ENCODE data around the gene FADS1.

FADS1 gene

DNA sequence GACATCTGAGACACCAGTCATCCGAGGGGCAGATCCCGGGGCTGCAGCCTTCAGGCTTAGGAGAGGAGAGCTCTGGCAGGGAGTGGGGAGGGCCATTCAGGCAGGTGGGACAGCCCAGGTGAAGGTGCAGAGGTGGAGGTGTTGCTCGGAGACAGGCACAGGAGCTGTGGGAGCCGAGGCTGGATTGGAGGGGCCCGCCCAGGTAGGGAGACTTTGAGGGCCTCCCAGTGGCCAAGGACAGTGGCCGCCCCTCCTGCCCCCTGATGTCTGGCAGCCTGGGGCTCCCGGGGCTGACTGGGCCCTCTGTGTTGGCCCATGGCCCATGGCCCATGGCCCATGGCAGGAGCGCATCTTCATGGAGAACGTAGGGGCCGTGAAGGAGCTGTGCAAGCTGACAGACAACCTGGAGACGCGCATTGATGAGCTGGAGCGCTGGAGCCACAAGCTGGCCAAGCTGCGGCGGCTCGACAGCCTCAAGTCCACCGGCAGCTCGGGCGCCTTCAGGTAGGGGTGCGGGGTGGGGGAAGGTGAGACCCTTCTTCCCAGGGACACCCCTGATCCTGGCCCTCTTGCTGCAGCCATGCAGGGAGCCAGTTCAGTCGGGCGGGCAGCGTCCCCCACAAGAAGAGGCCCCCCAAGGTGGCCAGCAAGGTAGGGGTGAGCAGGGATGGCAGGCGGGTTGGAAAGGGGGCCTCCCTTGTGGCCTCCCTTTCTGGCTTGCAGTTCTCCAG, 37.7 kb downstream of the FADS1 start:
- H3K27me3 ChIP-seq (ENCODE audit: control insufficient read depth, insufficient read depth, low read length) = no peaks in the 10 kb centered on the region
- peaks cover 13% of the 10 kb centered on the region for H3K4me1 ChIP-seq (ENCODE audit: control insufficient read depth, insufficient read depth, low read length)
- no peaks in the 10 kb centered on the region for H3K9me3 ChIP-seq (ENCODE audit: control insufficient read depth, insufficient read depth, low read depth, low read length)
- H3K27ac ChIP-seq (ENCODE audit: low read depth, low read length) = no peak overlapping the region
- no peak overlapping the region for H3K9ac ChIP-seq (ENCODE audit: low read length)
- no peak overlapping the region for H3K4me3 ChIP-seq (ENCODE audit: low read depth, low read length)
- H3K36me3 ChIP-seq (ENCODE audit: control insufficient read depth, insufficient read depth, low read length) = peaks cover 21% of the 10 kb centered on the region; the same call in 1 of the 2 replicates

DNA sequence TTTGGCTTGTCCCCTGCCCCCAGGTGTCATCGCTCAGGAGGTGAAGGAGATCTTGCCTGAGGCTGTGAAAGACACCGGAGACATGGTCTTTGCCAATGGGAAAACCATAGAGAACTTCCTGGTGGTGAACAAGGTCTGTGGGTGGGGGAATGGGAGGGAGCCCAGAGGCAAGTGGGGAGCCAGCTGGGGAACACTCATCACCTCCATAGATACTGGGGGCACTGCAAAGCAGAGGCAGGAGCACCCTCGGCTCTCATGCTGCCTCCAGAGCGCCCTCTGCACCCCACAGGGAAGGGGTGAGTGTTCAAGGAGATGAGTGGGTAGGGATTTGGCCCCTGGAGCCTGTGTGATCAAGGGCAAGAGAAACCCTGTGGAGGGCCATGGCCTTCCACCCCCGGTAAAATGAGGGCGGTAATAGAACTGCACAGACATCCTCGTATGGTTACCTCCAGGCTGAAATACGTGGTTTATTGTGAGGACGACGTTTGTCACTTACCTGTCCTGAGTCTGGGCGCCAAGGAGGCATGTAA, 38.4 kb downstream of the FADS1 start:
- no peak overlapping the region for H3K27ac ChIP-seq (ENCODE audit: low read depth, low read length)
- peaks cover 19% of the 10 kb centered on the region; the same call in 1 of the 2 replicates for H3K36me3 ChIP-seq (ENCODE audit: control insufficient read depth, insufficient read depth, low read length)
- H3K27me3 ChIP-seq (ENCODE audit: control insufficient read depth, insufficient read depth, low read length) = no peaks in the 10 kb centered on the region
- peaks cover 16% of the 10 kb centered on the region for H3K4me1 ChIP-seq (ENCODE audit: control insufficient read depth, insufficient read depth, low read length)
- H3K9ac ChIP-seq (ENCODE audit: low read length) = no peak overlapping the region
- no peak overlapping the region for H3K4me3 ChIP-seq (ENCODE audit: low read depth, low read length)
- H3K9me3 ChIP-seq (ENCODE audit: control insufficient read depth, insufficient read depth, low read depth, low read length) = no peaks in the 10 kb centered on the region

DNA sequence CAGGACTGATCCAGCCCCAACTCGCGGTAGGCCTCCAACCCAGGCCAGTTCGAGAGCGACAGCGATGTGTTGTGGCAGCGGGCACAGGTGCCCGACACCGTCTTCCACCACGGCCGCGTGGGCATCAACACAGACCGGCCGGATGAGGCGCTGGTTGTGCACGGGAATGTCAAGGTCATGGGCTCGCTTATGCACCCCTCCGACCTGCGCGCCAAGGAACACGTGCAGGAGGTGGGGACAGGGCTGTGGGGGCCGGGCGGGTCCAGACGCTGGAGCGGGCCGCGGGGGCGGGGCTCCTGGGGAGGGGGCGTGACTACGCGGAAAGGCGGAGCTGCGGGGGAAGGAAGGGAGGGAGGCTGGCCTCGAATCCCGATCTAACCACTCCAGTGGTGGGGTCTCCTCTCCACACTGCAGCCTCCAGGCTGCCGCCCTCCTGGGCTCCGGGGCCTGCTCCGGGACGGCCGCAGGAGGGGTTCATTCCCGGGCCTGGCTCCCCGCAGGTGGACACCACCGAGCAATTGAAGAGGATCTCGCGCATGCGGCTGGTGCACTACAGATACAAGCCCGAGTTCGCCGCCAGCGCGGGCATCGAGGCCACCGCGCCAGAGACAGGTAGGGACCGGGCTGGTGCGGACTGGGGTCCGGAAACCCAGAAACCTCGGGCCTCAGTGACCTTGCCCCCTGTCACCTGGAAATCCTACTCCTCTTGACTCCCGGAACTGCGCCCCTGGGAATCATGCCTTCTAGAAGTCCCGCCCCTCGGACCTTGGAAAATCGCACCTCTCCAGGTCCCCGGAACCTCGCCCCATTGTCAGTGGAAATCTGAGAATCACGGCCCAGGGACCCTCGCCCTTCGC, 39.3 kb downstream of the FADS1 start:
- no peaks in the 10 kb centered on the region for H3K27me3 ChIP-seq (ENCODE audit: control insufficient read depth, insufficient read depth, low read length)
- no peak overlapping the region for H3K27ac ChIP-seq (ENCODE audit: low read depth, low read length)
- no peak overlapping the region for H3K9ac ChIP-seq (ENCODE audit: low read length)
- H3K4me3 ChIP-seq (ENCODE audit: low read depth, low read length) = no peak overlapping the region
- H3K9me3 ChIP-seq (ENCODE audit: control insufficient read depth, insufficient read depth, low read depth, low read length) = no peaks in the 10 kb centered on the region
- peaks cover 18% of the 10 kb centered on the region for H3K4me1 ChIP-seq (ENCODE audit: control insufficient read depth, insufficient read depth, low read length)
- peaks cover 10% of the 10 kb centered on the region; the same call in 1 of the 2 replicates for H3K36me3 ChIP-seq (ENCODE audit: control insufficient read depth, insufficient read depth, low read length)

DNA sequence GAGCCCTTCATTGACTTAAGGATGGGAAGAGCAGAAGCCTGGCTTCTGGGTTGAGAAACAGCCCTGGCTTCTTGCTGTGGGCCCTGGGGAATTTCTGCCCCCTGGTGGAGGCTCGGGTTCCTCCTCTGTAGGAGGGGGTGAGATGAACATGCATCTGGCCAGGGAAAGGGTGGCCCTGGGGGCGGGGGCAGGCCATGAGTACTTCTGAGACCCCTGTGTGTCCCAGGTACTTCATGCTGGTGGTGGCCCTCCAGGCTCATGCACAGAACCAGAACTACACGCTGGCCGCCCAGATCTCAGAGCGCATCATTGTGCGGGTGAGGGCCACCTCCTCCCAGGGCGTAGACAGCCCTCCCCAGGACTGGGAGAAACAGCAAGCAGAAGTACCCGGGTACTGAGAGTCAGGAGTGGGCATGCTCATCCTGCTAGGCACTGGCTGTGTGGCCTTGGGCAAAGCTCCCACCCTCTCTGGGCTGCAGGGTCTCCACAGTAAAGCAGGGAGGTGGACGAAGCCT, 40.2 kb downstream of the FADS1 start:
- no peak overlapping the region for H3K9ac ChIP-seq (ENCODE audit: low read length)
- H3K9me3 ChIP-seq (ENCODE audit: control insufficient read depth, insufficient read depth, low read depth, low read length) = no peaks in the 10 kb centered on the region
- H3K27me3 ChIP-seq (ENCODE audit: control insufficient read depth, insufficient read depth, low read length) = no peaks in the 10 kb centered on the region
- H3K4me1 ChIP-seq (ENCODE audit: control insufficient read depth, insufficient read depth, low read length) = peaks cover 27% of the 10 kb centered on the region
- H3K4me3 ChIP-seq (ENCODE audit: low read depth, low read length) = no peak overlapping the region
- no peak overlapping the region for H3K27ac ChIP-seq (ENCODE audit: low read depth, low read length)
- H3K36me3 ChIP-seq (ENCODE audit: control insufficient read depth, insufficient read depth, low read length) = peaks cover 9% of the 10 kb centered on the region; the same call in 1 of the 2 replicates

DNA sequence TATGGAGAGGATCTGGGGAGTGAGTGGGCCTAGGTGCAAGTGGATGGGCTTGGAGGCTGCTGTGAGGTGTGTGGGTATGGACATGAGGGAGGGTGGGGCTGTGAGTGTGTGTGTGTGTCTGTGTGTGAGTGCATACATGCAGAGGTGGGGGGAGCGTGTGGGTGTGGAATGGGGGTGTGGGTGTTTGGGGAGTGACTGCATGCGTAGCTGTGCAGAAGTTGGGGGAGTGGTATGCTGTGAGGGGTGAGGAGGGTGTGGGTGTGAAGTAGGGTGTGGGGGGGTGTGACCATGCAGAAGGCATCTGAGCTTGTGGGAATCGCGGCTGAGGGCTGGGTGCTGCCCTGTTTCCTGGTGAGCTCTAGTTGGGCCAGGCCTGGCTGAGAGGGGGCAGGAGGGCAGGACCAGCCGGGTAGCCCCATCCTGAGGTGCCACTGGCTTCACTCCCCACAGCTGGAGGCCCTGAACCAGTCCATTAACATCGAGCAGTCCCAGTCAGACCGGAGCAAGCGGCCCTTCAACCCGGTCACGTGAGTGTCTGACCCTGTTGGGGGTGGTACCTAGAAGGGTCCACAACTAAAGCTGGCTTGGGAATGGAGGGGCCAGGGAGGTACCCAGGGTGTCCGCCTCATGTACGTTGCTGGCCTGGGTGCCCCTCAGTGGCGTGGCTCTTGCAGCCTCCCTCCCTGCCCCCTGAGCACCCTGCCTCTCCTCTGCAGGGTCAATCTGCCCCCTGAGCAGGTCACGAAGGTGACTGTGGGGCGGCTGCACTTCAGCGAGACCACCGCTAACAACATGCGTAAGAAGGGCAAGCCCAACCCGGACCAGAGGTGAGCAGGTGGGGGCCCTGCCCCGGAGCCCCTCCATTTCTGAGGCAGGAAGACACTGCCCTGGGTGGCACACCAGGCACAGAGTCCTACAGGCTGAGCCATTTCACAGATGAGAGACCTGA, 40.9 kb downstream of the FADS1 start:
- Histone ChIP-seq H3K27me3 (ENCODE audit: control insufficient read depth, insufficient read depth, low read length) (no peaks in the 10 kb centered on the region), H3K36me3 (ENCODE audit: control insufficient read depth, insufficient read depth, low read length) (peaks cover 7% of the 10 kb centered on the region; the same call in 1 of the 2 replicates), H3K4me3 (ENCODE audit: low read depth, low read length) (no peak overlapping the region), H3K9ac (ENCODE audit: low read length) (no peak overlapping the region), H3K4me1 (ENCODE audit: control insufficient read depth, insufficient read depth, low read length) (peaks cover 34% of the 10 kb centered on the region), H3K9me3 (ENCODE audit: control insufficient read depth, insufficient read depth, low read depth, low read length) (no peaks in the 10 kb centered on the region), H3K27ac (ENCODE audit: low read depth, low read length) (no peak overlapping the region)

DNA sequence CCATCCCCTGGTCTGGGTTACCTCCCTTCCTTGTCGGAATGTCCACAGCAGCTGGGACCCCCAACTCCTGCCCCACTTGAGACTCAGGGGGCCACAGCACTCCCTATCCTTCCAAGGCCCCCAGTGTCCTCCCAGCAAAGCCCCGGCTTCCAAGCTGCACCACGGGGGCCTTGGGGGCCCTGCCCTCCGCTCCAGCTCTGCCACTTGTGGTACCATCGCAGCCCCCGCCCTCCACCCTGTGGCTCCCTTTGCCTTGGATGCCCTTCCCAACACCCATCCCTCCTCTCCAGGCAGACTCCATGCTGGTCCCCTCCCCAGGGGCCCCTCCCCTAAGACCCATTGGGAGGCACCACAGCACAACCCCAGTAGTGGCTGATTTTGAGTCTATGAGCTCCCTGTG, 41.7 kb downstream of the FADS1 start:
- H3K9ac ChIP-seq (ENCODE audit: low read length) = no peak overlapping the region
- no peaks in the 10 kb centered on the region for H3K27me3 ChIP-seq (ENCODE audit: control insufficient read depth, insufficient read depth, low read length)
- no peak overlapping the region for H3K4me3 ChIP-seq (ENCODE audit: low read depth, low read length)
- H3K4me1 ChIP-seq (ENCODE audit: control insufficient read depth, insufficient read depth, low read length) = peaks cover 34% of the 10 kb centered on the region
- H3K27ac ChIP-seq (ENCODE audit: low read depth, low read length) = no peak overlapping the region
- H3K9me3 ChIP-seq (ENCODE audit: control insufficient read depth, insufficient read depth, low read depth, low read length) = no peaks in the 10 kb centered on the region
- H3K36me3 ChIP-seq (ENCODE audit: control insufficient read depth, insufficient read depth, low read length) = peaks cover 5% of the 10 kb centered on the region; the same call in 1 of the 2 replicates

DNA sequence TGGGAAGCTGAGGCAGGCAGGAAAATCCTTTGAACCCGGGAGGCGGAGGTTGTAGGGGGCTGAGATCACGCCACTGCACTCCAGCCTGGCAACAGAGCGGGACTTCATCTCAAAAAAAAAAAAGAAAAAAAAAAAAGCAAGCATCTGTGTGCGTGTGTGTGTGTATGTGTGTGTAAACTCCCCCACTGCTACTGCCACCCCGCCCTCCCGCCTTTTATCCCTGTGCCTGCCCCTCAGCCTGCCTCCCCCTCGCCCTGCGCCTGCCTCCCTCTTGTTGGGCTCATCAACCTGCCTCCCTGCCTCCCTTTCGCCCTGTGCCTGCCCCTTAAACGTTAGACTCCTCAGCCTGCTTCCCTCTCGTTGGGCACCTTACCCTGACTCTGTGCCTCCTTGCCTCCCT, 42.4 kb downstream of the FADS1 start:
- H3K9ac ChIP-seq (ENCODE audit: low read length) = no peak overlapping the region
- H3K27ac ChIP-seq (ENCODE audit: low read depth, low read length) = no peak overlapping the region
- no peaks in the 10 kb centered on the region; the same call in 1 of the 2 replicates for H3K36me3 ChIP-seq (ENCODE audit: control insufficient read depth, insufficient read depth, low read length)
- H3K4me3 ChIP-seq (ENCODE audit: low read depth, low read length) = no peak overlapping the region
- H3K9me3 ChIP-seq (ENCODE audit: control insufficient read depth, insufficient read depth, low read depth, low read length) = no peaks in the 10 kb centered on the region
- H3K4me1 ChIP-seq (ENCODE audit: control insufficient read depth, insufficient read depth, low read length) = peaks cover 39% of the 10 kb centered on the region
- H3K27me3 ChIP-seq (ENCODE audit: control insufficient read depth, insufficient read depth, low read length) = no peaks in the 10 kb centered on the region

DNA sequence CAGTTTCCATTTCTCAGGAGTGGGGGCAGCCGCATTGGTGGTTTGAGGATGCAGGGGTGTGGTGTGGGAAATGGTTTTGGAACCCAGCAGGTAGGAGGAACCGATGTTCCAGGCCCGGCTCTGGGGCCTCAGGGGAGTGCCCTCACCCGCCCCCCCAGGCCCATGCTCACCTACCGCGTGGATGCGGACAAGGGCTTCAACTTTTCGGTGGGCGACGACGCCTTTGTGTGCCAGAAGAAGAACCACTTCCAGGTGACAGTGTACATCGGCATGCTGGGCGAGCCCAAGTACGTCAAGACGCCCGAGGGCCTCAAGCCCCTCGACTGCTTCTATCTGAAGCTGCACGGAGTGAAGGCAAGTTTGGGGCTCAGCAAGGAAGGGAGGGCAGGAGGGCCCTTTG, 43.0 kb downstream of the FADS1 start:
- H3K9ac ChIP-seq (ENCODE audit: low read length) = no peak overlapping the region
- H3K27ac ChIP-seq (ENCODE audit: low read depth, low read length) = no peak overlapping the region
- H3K4me1 ChIP-seq (ENCODE audit: control insufficient read depth, insufficient read depth, low read length) = peaks cover 41% of the 10 kb centered on the region
- no peaks in the 10 kb centered on the region for H3K27me3 ChIP-seq (ENCODE audit: control insufficient read depth, insufficient read depth, low read length)
- no peak overlapping the region for H3K4me3 ChIP-seq (ENCODE audit: low read depth, low read length)
- H3K9me3 ChIP-seq (ENCODE audit: control insufficient read depth, insufficient read depth, low read depth, low read length) = no peaks in the 10 kb centered on the region
- no peaks in the 10 kb centered on the region; the same call in 1 of the 2 replicates for H3K36me3 ChIP-seq (ENCODE audit: control insufficient read depth, insufficient read depth, low read length)

DNA sequence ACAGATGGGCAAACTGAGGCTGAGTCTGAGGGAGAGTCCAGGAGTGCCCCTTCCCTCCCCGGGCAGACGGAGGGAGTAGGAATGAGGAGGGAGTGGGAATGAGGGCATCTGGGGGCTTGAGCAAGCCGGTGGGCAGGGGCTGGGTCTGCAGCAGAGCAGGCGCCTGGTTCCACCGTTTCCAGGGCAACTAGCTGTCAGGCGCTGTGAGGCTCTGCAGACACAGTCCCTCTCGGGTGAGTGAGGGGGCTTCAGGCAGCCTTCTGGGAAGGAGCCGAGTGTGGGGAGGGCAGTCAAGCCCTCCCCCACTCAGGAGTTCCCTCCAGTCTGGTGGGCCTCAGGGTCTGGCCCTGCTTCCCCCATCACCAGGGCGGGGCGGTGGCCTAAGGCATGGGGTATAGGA, 43.4 kb downstream of the FADS1 start:
- Histone ChIP-seq H3K36me3 (ENCODE audit: control insufficient read depth, insufficient read depth, low read length) (no peaks in the 10 kb centered on the region; the same call in 1 of the 2 replicates), H3K9ac (ENCODE audit: low read length) (no peak overlapping the region), H3K27ac (ENCODE audit: low read depth, low read length) (no peak overlapping the region), H3K4me3 (ENCODE audit: low read depth, low read length) (no peak overlapping the region), H3K27me3 (ENCODE audit: control insufficient read depth, insufficient read depth, low read length) (no peaks in the 10 kb centered on the region), H3K4me1 (ENCODE audit: control insufficient read depth, insufficient read depth, low read length) (peaks cover 41% of the 10 kb centered on the region), H3K9me3 (ENCODE audit: control insufficient read depth, insufficient read depth, low read depth, low read length) (no peaks in the 10 kb centered on the region)

DNA sequence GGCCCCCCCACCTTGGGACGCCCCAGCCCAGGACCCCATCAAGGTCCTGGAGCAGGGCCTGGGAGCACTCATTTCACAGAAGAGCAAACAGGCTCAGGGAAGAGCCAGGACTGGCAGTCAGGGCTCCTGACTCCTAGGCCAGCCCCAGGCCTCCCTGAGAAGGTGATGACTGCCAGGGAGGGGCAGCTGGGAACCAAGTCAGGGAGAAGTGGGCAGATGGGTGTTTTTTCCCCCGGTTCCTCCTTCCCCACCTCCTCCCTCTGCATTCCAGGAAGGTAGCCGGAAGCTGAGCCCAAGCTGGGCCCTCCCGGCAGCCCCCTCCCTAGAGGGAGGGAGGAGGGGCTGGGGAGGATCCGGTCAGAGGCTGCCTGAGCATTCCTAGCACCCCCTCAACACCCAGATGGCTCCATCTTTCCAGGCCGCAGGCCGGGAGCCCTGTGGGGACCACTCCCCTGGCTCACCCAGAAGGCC, 44.8 kb downstream of the FADS1 start:
- Histone ChIP-seq H3K9ac (ENCODE audit: low read length) (no peak overlapping the region), H3K27ac (ENCODE audit: low read depth, low read length) (no peak overlapping the region; the same call in 1 of the 2 replicates), H3K9me3 (ENCODE audit: control insufficient read depth, insufficient read depth, low read depth, low read length) (no peaks in the 10 kb centered on the region)

More for the DNA sequence above, 44.8 kb downstream of the FADS1 start:
- peaks cover 38% of the 10 kb centered on the region for H3K4me1 ChIP-seq (ENCODE audit: control insufficient read depth, insufficient read depth, low read length)
- no peak overlapping the region for H3K4me3 ChIP-seq (ENCODE audit: low read depth, low read length)
- H3K36me3 ChIP-seq (ENCODE audit: control insufficient read depth, insufficient read depth, low read length) = no peaks in the 10 kb centered on the region
- no peaks in the 10 kb centered on the region for H3K27me3 ChIP-seq (ENCODE audit: control insufficient read depth, insufficient read depth, low read length)
